NK-92 treated with Interleukin-12 subunit alpha and Interleukin-12 subunit beta, amount 100 ng/mL, for 24 hours (cell line): ENCODE measurements around the gene GNGT2.
A peak's percentile ranks its signal among the peaks of the same experiment; 100 is the strongest.

ENCODE experiments used
- DNase-seq: peaks from one replicate; lab custom pipeline; 2025; lab: John Stamatoyannopoulos, UW

Gene GNGT2

DNA sequence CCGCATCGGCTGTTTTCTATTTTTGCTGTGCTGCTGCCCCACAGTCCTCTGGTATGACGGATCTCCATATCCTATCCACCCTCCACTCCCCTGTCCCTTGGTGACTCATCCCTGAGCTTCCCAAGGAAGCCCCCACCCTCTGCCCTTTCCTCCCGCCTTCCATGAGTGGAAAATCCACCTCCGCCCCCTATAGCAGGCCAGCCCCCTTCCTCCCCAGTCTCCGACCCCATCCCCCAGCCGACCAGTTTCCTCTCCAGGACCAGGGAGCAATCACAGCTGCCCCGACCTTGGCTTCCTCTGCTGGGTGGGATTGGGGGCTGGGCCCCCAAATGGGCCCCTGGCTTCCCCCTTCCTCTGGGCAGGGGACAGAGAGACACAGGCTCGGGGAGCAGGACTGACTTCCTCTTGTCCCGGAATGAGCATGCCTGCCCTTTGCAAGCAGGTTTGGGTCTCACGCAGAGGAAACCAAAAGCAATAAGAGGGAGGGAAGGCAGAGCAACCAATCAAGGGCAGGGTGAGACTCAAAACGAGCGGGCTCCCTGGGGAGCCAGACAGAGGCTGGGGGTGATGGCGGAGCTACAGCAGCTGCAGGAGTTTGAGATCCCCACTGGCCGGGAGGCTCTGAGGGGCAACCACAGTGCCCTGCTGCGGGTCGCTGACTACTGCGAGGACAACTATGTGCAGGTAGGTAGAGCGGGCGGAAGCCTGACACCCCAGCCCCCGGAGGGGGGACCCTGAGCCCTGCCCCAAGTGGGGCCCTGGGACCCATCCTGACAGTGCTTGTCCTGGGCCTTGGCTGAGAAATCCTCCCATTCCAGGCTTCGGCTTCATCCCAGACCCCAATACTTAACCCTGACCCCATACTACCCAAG, at the start of gene GNGT2, which contains the start of gene ABI3:
GNGT2 (minus strand) TSS at position 417 of the 872 bp plus-strand sequence. CDS start 3,152 bp downstream, outside the sequence.
ABI3 (plus strand) TSS at position 550 of the 872 bp plus-strand sequence; CDS start at position 568, 18 bp downstream.
- DNase-seq = peak; percentile 23

DNA sequence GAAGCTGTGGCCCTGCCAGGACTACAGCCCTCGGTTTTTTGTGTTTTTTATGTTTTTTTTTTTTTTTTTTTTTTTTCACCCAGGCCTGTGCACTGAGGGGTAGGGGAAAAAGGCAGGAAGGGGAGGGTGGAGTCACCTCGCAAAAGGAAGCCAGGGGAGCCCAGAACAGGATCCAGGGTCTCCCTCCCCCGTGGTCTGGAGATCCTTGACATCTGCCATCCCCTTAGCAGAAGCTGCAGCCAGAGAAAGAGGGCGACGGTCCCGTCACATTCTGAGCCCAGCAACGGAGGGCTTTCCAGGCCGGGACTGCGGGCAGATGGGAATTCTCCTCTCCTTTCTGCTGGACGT, 49.3 kb upstream of the GNGT2 start:
- DNase-seq = no peak

DNA sequence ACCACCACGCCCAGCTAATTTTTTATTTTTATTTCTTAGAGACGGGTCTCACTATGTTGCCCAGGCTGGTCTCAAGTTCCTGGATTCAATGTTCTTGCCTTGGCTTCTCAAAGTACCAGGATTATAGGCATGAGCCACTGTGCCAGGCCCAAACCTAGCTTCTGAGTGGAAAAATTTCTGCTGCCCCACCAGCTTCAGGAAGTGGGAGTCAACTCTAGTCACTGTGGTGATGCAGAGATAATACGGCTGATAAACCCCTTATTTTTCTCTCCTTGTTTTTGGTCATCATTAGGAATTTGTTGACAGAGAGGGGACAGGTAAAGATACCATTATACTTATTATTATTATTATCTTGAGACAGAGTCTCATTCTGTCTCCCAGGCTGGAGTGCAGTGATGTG, 48.0 kb upstream of the GNGT2 start:
- no peak for DNase-seq

DNA sequence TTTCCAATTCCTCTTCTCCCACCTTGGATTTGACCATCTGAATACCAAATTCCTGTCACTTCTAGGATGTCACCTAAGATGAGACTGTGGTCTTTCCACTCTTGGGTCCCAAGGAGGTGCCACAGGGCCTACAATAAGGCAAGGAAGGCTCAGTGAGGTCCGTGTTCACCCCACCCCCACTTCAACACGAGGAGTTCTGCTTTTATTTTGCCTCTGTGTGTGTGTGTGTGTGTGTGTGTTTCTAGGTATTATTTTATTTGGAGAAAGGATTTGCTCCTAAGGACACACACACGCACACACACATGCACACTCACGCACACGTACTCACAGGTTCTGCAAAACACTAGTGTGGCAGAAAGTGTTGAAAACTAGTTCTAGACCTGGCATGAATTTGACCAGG, 44.8 kb upstream of the GNGT2 start:
- no peak for DNase-seq

DNA sequence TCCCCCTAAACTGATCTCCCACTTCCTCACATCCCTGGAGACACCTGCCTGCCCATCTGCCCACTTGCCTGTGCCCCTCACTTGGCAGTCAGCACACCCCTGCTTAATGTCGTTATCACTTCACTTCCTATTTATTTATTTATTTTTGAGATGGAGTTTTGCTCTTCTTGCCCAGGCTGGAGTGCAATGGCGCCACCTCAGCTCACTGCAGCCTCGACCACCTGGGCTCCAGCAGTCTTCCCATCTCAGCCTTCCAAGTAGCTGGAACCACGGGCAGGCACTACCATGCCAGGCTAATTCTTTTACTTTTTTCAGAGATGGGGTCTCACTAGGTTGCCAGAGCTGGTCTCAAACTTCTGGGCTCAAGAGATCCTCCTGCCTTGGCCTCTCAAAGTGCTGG, 43.7 kb upstream of the GNGT2 start:
- DNase-seq = no peak

DNA sequence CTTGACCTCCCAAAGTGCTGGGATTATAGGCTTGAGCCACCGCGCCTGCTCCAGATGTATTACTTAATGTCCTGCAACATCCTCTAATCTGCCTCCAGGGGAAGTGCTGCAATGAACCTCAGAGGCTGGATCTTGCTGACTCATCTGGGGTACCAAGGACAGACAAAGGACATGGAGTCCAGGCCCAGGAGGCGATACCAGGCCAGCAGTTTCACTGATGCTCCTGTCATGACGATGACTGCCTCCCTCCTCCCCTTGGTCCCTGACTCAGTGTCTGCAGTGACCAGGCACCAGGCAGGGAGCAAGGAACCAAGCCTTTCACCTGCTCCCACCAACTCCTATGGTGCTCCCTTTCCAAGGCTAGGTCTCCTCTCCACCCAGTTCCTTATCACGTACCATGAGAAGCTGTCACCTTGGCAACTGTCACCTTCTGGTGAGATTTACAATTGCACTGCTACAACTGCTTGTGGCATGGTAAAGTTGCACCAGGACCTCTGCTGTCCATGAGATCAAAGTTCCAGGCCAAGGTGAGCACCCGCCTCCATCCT, 41.8 kb upstream of the GNGT2 start:
- no peak for DNase-seq

DNA sequence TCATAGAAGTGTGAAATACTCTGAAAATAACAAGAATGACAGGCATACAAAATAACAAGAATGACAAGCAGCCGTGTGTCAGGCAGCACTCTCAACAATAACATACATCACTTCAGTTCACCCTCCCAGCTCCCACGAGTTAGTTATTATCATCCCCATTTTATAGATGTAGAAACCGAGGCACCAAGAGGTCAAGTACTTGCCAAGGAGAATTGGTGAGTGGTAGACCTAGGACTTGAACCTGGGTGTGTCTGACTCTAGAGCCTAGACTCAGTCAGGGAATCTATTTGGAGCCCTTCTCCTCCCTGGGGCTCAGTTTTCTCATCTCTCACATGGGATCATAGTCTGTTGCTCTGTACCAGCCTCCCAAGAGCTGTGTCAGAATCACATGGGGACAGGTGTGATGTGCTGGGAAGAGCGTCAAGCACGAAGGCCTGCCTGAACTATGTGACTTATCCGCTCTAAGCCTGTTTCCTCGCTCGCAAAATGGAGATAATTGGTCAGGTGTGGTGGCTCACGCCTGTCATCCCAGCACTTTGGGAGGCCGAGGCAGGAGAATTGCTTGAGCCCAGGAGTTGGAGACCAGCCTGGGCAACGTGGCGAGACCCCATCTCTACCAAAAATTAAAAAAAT, 39.6 kb upstream of the GNGT2 start:
- DNase-seq = no peak

DNA sequence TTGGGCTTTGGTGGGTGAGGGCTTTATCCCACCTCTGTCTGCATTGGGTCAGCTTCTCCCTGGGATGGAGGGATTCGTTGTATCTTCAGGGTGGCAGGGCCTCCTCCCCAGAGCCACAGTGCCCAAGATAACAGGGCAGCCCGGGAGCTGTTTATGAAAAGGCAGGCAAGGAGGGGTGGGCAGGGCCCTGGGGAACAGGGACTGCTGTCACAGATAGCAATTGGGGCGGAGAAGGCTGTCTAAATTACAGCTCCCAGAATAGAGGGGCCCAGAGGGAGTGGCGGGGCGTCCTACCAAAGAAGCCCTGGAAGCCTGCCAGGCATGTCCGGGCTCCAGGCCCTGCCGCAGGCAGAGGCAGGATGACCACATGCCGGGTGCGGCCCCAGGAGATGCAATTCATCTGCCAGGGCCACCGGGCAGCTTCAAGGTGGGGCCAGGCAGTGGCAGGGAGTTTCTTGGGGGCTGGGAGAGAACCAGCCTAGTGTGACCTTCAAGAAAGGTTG, 39.0 kb upstream of the GNGT2 start:
- DNase-seq = no peak

- no peak for DNase-seq
These were observed 37.6 kb upstream of the GNGT2 start for GRCh38 chr17:49247944-49248343.

- no peak for DNase-seq
These were observed 34.5 kb upstream of the GNGT2 start for GRCh38 chr17:49244839-49245238.

- DNase-seq = no peak
These were observed 32.4 kb upstream of the GNGT2 start for GRCh38 chr17:49242813-49243212.

GRCh38 chr17:49241692-49242397, 31.5 kb upstream of the GNGT2 start:
- DNase-seq = no peak

GRCh38 chr17:49241040-49241439, 30.7 kb upstream of the GNGT2 start:
- no peak for DNase-seq

DNA sequence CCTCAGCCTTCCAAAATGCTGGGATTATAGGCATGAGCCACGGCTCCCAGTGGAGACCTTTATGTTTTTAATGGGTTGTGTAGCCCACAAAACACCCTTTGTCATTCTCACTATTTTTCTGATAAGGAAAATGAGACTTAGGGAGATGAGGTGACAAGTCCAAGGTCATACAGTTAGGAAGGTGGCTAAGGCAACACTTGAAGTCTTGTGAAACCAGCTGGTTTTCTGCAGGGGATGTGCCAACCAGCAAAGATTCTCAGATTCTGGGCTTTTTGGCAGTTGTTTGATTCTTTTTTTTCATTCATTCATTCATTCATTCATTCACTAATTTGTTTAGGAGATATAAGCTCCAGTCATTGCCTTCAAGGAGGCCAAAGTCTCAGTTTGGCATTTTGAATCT, 30.2 kb upstream of the GNGT2 start:
- DNase-seq = no peak

DNA sequence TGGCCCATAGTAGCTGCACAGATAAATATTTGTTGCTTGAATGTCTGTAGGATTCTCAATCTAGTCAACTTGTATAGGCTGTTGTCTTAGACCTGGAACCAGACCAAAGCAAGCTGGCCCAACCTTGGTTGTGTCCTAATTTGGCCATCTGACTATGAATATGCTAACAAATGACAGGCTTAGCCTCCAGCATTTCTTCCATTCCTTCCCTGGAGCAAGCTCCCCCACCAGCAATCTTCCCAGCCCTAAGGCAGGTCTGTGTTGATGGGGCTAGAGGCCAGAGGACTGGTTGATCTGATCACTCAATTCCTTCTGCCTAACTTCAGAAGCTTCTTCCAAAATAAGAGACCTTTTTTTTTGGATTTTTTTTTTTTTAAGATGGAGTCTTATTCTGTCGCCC, 29.6 kb upstream of the GNGT2 start:
- DNase-seq = no peak

GRCh38 chr17:49235896-49236295, 25.5 kb upstream of the GNGT2 start:
- DNase-seq = no peak

- no peak for DNase-seq
These were observed 24.2 kb upstream of the GNGT2 start for GRCh38 chr17:49234509-49235080.

GRCh38 chr17:49231563-49231894, 21.2 kb upstream of the GNGT2 start:
- no peak for DNase-seq

GRCh38 chr17:49230636-49231562, 20.5 kb upstream of the GNGT2 start, which contains the start of gene PHOSPHO1:
TSS of gene PHOSPHO1 (minus strand) at chr17:49230787. CDS start at chr17:49226691, 4,096 bp downstream.
- peak; percentile 41 for DNase-seq

DNA sequence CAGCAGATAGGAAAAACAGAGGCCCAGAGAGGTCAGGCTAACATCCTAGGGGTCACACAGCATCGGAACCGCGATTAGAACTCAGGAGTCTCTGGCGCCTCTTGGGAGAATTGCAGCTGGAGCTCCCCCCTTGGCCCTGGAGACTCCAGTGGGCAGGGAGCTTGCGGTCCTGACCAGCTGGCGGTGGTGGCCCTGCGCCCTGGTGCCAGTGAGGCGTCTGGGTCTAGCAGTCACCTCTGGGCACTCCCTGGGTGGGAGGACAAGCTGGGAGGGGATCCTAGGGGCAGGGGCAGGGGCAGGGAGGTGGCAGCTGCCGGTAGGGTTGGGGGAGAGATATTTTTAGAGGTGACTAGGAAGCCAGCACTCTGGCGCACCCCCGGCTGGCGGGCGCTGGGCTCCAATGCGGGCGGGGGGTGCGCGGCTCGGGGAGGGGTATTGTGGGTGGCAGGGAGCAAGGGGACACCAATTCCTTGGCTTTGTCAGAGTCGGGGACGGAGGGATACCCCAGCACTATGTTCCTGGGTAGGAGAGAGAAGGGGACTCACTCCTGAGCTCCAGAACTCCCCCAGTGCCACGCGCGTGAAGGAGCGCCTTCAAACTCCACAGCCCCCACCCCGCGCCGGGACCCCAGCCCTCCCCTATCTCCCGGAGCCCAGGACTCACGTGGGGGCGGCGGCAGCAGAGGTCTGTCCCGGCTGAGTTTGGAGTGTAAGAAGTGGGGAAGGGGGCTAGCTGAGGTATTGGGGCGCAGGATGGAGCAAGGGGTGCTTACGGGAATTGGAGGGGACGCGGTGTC, 19.6 kb upstream of the GNGT2 start:
- no peak for DNase-seq
